ENCODE data around the gene ZBTB42.
"Not testable (repeated sequence)": the region's sequence is repeated elsewhere in the genome, so short reads cannot be mapped to it uniquely, and the experiment has no call there.

Gene ZBTB42

GRCh38 chr14:104813286-104813685 is 12.4 kb downstream of the ZBTB42 start:
- DNase-seq = no peak

- not testable (repeated sequence) for DNase-seq
Measured at GRCh38 chr14:104814701-104815100, 13.8 kb downstream of the ZBTB42 start.

GRCh38 chr14:104816616-104816884 is 15.6 kb downstream of the ZBTB42 start:
- DNase-seq = no peak

GRCh38 chr14:104817930-104818713 is 17.2 kb downstream of the ZBTB42 start:
- no peak for DNase-seq

GRCh38 chr14:104818714-104819161 is 17.8 kb downstream of the ZBTB42 start:
- DNase-seq = no peak

GRCh38 chr14:104819361-104819781 is 18.5 kb downstream of the ZBTB42 start:
- DNase-seq = no peak

- DNase-seq = no peak
Measured at GRCh38 chr14:104820669-104821228, 19.8 kb downstream of the ZBTB42 start.

- DNase-seq = no peak
Measured at GRCh38 chr14:104821229-104821945, 20.5 kb downstream of the ZBTB42 start.

GRCh38 chr14:104821971-104822608 is 21.2 kb downstream of the ZBTB42 start:
- DNase-seq = no peak

- no peak for DNase-seq
Measured at GRCh38 chr14:104822821-104823615, 22.1 kb downstream of the ZBTB42 start.

GRCh38 chr14:104824353-104824997 is 23.6 kb downstream of the ZBTB42 start:
- DNase-seq = no peak

- DNase-seq = peak; percentile 95
Measured at GRCh38 chr14:104826189-104826860, 25.4 kb downstream of the ZBTB42 start.

- DNase-seq = no peak
Measured at GRCh38 chr14:104826861-104827176, 25.9 kb downstream of the ZBTB42 start.

- peak; percentile 60 for DNase-seq
Measured at GRCh38 chr14:104827177-104828055, 26.5 kb downstream of the ZBTB42 start.

- DNase-seq = no peak
Measured at GRCh38 chr14:104830781-104831180, 29.9 kb downstream of the ZBTB42 start.

- DNase-seq = not testable (repeated sequence)
Measured at GRCh38 chr14:104836171-104836935, 35.5 kb downstream of the ZBTB42 start.

- no peak for DNase-seq
Measured at GRCh38 chr14:104841730-104842129, 40.8 kb downstream of the ZBTB42 start.

GRCh38 chr14:104843006-104843405 is 42.1 kb downstream of the ZBTB42 start:
- no peak for DNase-seq

GRCh38 chr14:104843442-104844305 is 42.8 kb downstream of the ZBTB42 start:
- no peak for DNase-seq

Data from CD4-positive, alpha-beta T cell treated with Interleukin-6 for 4 hours (primary cell).